ENCODE measurements around the gene ECE1.

Gene ECE1

DNA sequence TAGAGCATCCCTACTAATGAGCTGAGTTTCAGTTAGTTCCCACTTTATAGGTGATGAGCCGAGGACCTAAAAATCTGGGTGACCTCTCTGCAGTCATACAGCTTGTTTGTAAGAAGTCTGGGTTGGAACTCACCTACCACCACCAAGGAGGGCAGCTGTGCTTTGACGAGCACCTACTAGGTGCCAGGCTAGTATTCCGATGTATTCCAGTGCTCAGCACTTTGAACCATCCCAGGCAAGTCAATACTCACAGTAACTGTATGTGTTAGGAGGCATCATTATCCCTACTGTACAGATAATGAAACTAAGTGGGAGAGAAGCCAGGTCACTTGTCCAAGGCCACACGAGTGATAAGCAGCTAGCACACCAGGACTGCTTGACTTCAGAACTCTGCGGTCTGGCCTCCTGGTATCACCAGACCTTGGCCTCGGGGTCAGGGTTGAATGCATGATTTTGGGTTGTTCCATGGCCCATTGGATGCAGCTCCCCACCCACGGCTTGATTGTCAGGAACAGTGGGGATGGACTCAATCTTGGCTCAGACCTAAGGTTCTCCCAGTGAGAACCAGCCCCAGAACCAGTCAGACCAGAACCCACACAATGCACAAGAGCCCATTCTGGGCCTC, 20.7 kb downstream of the ECE1 start:
- no peak for DNase-seq (ENCODE audit: low read depth)

DNA sequence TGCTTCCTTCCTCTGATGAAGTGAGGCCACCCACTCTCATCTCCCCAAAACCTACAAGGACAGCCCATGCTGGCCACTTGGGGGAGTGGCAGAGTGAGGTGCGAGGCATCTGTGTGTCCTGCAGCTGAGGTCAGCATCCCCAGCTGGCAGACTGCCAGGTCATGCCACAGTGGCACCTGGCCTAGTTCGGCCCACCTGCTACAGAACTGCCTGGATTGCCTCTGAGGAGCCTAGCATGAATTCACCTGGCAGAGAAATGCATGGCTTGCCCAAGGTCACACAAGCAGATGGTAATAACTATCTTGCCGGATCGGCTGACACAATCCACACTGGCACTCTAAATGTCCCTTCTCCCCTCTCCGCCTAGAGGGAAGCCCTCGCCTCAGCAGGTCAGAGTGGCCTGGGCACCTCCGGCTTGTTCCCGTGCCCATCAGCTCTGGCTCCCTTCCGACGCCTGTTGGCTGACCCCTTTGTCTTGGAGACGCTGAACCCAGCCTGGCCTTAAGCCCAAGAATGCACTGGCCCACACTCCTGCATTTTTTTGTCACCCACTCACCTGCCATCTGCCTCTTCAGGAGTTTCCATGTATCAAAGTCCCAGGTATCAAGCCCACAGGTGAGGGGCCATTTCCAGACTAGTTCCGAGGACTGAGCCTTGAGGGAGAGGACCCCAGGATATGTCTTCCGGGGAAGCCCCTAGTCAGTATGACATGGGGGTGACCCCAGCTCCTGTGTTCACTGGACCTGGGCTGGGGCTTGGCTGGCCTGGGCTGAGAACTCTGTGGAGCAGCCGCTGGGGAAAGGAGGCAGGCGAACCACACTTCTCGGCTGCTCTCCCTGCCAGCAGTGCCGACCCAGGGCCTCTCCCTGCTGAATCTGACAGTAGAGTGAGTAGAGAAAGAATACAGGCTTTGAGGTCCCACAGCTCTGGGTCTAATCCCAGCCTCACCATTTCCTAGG, 21.7 kb downstream of the ECE1 start:
- no peak for DNase-seq (ENCODE audit: low read depth)

DNA sequence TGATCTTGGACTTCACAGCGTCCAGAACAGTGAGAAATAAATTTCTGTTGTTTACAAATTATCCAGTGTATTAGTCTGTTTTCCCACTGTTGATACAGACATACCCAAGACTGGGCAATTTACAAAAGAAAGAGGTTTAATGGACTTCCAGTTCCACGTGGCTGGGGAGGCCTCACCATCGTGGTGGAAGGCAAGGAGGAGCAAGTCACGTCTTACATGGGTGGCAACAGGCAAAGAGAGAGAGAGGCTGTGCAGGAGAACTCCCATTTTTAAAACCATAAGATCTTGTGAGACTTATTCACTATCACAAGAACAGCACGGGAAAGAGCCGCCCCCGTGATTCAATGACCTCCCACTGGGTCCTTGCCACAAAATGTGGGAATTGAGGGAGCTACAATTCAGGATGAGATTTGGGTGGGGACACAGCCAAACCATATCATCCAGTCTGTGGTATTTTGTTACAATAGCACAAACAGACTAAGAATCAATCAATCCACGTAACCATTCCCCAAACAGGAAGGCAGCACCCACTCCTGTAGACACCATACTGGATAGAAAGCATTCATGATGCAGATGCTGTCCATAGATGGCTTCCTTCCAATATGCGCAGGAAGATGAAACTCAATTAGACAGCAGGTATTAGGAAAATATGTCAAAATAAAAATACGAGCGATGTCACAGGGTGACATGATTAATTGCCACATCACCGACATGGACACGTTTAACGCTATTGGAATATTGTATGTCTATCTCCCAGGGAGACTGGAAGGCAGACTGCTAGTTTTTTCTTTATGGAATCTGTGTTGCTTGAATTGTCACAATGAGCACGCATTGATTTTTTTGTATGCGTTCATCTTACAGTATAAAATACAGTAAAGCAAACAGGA, 22.8 kb downstream of the ECE1 start:
- no peak for DNase-seq (ENCODE audit: low read depth)

DNA sequence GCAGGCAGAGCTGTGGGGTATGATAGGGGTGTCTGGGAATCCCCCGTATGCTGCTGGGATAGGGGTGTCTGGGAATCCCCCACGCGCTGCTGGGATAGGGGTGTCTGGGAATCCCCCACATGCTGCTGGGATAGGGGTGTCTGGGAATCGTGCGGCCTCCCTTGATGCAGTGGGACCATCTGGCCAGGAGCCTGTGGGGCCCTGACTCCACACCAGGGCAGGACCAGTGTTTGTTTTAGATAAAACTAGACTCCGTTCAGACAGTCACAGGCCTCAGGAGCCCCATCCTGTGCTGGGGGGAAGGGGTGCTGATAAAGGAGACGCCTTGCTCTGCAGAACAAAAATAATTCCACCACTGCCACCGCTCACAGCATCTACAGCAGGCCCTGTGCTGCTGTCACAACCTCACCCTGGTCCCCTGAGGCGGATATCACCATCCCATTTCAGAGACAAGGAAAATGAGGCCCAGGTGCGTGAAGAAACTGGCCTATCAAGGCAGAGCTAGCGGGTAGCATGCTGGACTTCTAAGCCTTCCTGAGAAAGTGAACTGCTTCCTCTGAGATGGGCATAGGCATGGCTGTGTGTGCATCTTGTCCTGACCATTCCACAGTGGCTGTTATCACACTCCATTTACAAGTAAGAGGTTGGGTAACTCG, 24.0 kb downstream of the ECE1 start:
- no peak for DNase-seq (ENCODE audit: low read depth)

DNA sequence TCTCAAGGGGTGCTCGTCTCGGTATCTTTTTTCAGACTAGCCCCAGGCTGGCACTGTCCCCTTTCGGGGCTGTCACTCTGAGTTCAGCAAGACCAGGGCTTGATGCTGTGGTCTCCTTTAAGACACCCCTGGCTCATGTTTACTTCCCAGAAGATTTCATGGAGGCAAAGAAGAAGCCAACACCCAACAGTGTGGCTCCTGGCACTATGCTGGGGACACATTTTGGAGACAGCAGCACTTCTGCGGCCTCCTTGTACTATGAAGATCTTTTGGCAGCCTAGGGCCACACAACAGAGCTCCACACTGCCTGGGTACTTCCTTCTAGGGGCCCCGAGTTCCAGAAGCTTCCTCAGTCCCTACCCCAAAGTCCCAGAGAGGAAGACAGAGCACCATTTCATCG, 24.6 kb downstream of the ECE1 start:
- no peak for DNase-seq (ENCODE audit: low read depth)

DNA sequence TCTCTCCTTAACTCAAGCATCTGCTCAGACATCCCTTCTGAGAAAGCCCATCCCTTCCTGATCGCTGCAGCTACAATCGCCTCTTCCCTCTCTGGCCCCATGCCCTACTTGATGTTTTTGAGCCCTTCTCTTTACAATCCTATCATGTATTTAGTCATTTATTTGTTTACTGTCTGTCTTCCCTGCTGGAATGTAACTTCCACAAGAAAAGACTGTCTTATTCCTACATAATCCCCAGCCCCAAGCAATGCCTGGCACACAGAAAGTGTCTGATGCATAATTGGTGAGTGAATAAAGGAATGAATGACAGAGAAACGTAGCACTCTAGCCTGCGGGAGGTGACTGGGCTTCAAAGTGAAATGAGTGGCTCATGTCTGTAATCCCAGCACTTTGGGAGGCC, 25.4 kb downstream of the ECE1 start:
- DNase-seq (ENCODE audit: low read depth): no peak

DNA sequence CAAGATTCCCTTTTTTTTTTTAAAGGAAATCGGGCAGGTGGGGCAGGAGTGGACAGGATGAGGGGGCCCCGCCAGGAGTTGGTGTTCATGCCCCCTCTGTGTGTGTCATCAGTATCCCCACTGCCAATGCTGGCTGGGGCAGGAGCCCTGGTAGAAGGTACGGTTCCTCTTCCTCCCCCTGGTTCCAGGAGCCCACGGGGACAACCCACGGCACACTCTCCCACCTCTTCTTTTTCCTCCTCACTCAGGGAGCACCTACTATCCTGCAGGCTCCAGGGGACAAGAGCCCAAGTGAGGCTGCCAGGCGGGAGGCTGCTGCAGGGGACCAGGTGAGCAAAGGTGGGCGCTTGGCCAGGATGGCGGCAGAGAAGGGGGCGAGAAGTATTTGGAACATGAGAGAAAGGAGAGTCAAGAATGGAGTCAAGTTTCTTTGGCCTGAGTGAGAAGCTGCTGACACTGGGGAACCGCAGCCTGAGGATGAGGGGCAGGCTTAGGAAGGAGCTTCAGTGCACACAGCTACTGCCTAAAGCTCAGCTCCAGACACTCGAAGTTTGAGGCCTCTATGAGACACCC, 26.5 kb downstream of the ECE1 start:
- DNase-seq (ENCODE audit: low read depth): no peak

DNA sequence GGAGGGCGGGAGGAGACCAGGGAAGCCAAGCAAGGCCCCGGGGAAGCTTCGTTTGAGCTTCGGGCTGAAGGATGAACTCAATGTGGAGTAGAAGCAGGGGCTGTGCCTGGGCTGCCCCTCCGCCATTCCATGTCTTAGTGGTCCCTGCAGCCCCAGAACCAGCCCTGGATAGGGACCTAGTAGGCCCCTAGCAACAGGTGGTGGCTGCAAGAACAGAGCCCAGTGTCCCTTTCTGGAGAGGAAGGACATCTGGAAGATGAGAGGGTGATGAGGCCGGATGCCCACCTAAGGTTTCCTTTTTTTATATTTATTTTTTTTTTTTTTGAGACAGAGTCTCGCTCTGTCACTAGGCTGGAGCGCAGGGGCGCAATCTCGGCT, 27.2 kb downstream of the ECE1 start:
- no peak for DNase-seq (ENCODE audit: low read depth)

DNA sequence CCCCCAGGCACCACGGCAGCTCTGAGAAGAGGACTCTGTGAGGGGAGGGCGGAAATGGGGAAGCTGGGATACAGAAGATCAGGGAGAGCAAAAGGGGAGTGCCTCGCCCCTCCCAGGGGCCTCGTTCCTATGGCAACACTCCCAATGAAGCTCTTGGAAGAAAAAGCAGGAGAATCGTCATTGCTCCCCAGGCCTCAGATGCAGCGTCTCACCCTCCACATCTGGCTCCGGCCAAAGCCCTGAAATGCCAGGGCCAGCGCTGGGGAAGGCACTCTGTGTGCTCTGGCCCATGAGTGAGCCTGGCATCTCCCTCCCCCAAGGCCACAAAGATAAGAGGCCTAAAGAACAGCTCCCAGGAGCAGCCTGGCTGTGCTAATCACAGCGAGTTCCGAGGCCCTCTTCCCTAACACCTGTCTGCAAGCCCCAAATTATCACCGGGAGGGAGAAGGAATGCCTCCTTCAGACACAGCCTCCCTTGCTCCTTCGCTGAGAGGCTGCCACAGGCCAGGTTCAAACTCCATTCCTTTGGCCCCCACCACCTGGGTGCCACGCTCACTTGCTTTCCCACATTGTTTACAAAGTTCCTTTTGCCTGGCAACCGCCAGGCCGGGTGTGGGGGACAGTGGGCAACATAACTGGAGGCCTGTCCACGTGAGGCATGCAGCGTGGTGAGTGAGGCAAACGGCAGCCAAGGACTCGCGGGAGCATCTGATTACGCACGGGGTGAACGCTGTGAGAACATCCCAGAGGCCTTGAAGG, 27.8 kb downstream of the ECE1 start:
- peak; percentile 83 for DNase-seq (ENCODE audit: low read depth)

DNA sequence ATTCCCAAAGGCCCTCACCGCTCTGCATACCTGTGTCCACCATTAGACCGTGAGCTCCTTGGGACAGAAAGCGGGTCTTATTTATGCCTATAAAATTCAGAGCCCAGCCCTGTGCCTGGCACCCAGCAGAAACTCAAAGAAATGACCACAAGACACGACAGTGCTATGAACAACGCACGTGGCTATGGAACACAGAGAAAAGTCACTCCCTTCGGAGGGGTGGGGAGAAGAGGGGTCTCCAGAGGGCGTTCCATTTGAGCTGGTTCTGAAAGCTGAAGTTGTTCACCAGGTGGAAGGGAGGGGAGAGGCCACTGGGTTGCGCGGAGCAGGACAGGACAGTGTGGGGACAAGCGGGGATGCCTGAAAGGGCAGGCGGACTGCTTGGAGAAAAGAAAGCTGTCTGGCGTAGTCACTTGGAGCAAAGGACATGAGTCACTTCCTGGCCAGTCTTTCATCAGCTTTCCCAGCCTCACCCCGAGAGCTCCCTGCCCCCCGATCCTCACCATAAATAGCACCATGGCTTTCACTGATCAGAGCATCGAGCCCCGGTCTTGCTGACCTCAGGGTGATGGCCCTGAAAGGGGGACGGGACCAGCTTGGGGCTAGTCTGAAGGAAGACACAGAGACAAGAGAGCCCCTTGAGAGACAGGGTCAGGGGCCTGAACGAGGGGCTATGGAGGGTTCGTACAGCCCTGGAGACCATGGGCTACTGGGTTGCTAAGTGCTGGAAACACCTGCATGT, 28.5 kb downstream of the ECE1 start:
- peak; percentile 94 for DNase-seq (ENCODE audit: low read depth)

DNA sequence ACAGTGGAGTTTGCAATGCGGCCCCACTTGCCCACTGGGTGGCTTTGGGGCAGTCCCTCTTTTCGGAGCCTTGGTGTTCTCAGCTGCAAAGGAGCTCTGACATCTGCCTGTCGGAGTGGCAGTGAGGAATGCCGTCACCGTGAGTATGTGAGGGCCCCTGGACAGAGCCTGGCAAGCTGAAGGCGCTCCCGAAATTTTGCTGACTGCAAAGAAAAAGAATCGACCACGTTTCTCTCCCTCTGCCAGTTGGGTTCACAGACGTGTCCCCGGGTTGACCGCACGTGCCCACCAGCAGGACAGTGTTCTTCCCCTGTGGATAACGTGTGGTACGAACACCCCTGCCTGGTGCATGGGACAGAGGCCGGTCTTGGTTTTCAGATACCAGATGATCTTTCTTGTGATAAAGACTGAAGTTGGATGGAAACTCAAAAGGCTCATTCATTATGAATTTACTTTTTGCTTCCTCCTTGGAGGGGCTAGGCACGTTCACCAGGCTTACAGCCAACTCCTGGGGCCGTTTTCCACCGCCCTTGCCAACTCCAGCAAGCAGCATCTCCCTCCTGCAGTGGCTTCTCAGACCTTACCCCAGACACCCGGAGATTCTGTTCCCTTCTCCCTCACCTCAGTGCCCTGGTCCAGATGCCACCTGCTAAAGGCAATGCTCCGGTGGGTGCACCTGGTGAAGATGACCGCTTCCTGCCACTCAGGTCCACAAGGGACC, 29.7 kb downstream of the ECE1 start:
- DNase-seq (ENCODE audit: low read depth): no peak

DNA sequence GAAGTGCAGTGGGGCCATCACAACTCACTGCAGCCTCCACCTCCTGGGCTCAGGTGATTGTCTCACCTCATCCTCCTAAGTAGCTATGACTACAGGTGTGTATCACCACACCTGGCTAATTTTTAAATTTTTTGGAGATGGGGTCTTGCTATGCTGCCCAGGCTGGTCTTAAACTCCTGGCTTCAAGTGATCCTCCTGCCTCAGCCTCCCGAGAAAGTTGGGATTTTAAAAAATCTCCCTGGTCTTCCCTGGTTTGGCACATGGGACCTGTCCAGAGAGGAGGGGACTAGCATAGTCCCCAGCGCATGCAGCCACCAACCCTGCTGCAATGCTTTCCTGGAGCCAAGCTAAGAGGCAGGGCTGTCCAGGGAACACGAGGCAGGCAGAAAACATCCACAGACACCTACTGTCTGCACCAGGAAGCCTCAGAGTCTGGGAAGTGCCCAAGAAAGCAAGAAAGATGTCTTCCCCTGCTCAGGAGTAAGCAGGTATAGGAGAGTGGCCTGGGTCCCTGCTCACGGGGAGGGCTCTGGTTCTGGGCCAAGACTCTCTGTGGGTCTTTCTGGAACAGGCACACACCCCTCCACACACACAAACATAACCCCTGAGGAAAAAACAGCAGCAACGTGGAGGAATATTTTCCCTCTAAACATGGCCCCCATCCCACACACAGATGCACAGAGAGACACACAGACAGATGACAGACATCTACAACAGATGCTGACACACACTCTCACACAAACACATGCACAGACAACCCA, 30.8 kb downstream of the ECE1 start:
- no peak for DNase-seq (ENCODE audit: low read depth)

DNA sequence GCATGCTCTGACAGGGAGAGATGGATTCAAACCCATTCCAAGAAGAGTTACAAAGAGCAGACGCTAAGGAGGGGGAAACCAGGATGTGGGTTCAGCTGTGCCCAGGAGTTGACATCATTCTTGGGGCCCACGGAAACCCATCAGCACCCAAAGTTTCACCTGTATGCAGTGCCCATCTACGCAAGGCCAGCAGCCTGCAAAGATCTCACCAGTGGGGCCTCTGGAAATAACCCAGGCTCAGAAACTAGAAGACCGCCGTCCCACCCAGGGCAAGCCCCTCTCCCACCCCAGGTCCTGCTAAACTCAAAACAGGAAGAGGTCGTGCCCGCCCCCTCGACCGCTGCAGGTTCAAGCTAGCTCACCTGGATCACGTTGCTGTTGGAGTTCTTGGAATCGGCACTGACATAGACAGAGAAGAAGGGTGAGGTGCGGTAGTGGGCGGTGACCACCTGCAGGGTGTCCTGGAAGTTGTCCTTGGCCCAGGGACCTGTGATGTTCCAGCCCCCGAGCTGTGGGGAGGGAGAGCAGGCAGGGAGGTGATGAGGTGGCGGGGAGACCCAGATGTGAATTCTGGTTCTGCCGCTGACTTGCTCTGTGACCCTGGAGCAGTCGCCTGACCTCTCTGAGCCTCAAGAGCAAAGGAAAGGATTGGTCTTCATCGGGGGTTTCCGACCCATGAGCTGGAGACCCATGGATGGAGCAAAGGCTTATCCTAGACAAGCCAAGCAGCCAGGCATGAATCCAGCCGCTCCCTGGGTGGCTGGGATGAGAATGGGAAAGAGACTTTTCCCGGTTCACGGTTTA, 31.7 kb downstream of the ECE1 start:
- DNase-seq (ENCODE audit: low read depth): no peak

DNA sequence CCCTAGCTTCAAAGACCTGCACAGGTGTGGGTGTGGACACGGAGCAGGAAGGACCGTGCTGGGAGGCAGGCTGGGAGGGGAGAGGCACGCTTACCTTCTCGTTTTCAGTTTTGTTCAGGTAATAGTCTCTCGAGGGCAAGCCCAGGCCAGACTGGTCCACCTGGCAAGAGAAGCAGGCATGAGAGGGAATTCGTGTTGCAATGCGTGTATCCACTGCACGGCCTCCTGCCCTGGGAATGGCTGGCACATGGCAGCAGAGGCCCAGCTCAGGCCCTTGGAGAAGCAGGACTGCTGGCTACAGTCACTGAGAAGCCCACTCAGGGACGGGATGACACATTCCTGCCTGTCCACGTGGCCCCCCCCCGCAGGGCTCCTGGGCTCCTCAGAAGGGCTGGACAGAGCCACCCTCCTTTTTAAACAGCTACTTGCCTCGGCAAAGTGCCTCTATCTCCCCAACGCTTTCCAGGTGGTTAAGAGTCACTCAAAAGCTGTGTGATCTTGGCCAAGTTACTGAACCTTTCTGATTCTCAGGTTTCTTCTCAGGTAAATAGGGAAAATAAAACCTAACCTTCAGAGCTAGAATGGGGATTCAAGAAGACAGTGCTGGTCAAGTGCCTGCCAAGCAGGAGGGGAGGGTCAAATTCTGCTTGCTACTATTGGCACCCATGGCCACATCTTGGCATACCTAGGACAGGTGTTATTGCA, 32.7 kb downstream of the ECE1 start:
- no peak for DNase-seq (ENCODE audit: low read depth)

DNA sequence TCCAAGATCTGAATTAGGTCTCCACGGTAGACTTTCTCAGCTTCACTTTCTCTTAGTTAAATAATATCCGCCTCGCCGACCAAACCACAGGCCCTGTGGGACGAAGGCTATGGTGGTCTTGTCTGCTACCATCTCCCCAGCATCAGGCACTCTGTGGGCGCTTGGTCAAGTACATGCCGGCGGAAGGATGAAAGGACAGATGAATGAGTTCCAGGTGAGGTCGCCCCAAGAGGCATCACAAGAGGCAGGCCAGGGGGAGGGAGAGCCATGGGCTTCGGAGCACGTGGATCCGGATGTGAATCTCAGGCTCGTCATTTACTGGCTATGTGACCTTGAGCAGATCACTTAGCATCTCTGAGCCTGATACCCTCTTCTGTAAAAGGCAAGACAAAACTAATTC, 33.5 kb downstream of the ECE1 start:
- no peak for DNase-seq (ENCODE audit: low read depth)

DNA sequence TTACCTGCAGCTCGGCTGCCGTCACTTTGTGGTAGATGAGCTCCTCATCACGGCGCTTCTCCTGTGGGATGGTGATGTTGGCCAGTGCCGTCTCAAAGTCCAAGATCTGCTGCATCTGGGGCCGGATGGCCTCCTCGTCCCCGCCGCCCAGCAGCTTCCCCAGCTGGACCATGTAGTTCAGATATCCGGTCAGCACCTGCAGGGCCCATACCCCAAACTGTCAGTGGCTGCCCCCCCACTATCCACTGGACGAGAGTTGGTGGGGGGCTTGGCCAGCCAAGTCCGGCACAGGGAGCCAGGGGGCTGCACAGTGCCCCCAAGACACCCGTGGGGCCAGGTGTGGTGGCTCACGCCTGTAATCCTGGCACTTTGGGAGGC, 34.3 kb downstream of the ECE1 start:
- no peak for DNase-seq (ENCODE audit: low read depth)

DNA sequence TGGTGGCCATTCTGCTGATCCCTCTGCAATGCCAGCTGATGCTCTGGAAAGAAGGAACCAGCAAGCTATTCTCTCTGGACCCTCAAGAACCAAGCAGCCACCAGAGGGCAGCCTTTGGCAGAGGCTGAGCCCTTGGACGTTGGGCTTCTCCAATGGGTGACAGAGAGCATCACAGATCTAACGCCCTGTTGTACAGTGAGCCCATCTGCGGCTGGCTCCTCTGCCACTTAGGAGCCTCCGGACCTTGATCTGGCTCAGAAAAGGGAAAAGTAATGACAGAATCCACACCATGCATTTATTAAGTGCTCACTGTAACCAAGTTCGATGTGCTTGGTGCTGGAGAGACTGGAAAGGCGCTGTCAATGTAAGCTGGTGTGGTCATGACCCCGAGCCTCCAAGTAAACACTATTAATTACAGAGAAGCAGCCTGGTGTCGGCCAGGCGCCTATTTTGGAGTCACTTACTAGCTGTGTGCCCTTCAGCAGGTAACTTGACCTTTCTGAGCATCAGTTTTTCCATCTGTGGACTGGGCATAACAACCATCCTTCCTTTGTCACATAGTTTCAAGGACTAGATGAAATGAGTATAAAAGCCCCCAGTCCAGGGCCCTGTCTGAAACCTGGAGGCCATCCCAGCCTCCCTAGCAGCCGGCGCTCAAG, 34.9 kb downstream of the ECE1 start:
- DNase-seq (ENCODE audit: low read depth): peak; percentile 88

All from ELR (cell line).